Measurements from ENCODE around the gene FBRS.
"Not testable (repeated sequence)": the region's sequence is repeated elsewhere in the genome, so short reads cannot be mapped to it uniquely, and the experiment has no call there.

FBRS gene

DNA sequence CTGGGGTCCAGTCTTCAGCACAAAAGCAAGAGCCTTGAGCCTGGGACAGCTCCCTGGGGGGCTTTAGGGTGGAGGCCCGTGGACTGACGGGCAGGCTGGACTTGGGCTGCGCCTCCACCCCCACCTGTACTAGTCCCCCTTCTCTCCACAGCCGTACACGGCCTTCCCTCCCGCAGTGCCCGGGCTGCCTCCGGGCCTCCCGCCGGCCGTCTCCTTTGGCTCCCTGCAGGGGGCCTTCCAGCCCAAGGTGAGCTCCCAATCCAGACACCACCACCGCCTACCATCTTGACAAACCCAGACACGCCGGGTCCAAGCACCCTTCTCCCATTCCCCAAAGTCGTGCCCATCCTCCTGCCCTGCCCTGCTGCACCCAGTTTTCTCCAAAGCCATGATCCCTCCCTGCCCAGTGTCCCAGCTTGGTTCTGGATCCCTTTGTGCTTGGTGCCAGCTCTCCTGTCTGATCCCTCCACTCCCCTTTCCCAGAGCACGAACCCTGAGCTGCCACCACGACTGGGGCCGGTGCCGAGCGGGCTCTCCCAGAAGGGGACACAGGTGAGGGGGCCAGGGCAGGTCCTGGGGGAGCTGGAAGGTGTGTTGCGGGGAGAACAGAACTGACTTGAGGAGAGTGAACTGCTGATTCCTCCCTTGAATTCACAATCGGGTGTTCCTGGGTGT lies 7.1 kb downstream of the FBRS start:
- DNase-seq (ENCODE audit: low read depth), result no peak

DNA sequence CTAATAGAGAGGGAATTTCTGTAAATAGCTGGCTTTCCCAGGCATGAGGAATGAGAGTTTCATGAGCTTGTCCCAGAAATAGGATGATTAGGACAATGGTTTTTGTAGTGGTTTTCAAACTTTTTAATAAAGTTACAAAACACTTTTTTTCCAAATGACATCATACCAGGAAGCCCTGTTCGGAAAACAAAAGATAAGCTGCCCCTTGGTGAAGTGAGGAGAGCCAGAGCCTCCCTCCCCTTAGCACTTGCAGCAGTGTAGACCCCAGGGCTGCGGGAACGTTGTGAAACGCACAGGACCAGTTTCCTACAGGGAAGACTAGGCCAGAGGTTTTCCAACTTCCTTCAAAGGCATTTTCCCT lies 7.6 kb downstream of the FBRS start:
- DNase-seq (ENCODE audit: low read depth), result no peak

- DNase-seq (ENCODE audit: low read depth), result no peak
These were observed 8.4 kb downstream of the FBRS start for GRCh38 chr16:30666681-30667080.

- no peak for DNase-seq (ENCODE audit: low read depth)
These were observed 9.2 kb downstream of the FBRS start for GRCh38 chr16:30667361-30667905.

DNA sequence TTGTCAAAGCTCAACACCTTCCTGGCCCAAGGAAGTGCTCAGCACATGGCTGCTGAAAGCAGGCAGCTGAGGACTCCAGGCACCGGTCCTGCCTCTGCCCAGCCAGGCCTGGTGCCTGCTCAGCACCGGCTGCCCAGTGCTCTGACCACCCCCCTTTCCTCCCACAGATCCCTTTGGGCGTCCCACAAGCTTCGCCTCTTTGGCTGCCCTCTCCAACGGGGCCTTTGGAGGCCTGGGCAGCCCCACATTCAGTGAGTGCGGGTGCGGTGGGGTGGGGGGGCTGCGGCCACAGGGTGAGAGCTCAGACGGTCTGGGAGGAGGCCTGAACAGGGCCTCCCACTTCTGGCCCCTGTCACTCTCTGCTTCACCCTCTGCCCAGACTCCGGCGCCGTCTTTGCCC lies 10.2 kb downstream of the FBRS start:
- DNase-seq (ENCODE audit: low read depth), result no peak

DNA sequence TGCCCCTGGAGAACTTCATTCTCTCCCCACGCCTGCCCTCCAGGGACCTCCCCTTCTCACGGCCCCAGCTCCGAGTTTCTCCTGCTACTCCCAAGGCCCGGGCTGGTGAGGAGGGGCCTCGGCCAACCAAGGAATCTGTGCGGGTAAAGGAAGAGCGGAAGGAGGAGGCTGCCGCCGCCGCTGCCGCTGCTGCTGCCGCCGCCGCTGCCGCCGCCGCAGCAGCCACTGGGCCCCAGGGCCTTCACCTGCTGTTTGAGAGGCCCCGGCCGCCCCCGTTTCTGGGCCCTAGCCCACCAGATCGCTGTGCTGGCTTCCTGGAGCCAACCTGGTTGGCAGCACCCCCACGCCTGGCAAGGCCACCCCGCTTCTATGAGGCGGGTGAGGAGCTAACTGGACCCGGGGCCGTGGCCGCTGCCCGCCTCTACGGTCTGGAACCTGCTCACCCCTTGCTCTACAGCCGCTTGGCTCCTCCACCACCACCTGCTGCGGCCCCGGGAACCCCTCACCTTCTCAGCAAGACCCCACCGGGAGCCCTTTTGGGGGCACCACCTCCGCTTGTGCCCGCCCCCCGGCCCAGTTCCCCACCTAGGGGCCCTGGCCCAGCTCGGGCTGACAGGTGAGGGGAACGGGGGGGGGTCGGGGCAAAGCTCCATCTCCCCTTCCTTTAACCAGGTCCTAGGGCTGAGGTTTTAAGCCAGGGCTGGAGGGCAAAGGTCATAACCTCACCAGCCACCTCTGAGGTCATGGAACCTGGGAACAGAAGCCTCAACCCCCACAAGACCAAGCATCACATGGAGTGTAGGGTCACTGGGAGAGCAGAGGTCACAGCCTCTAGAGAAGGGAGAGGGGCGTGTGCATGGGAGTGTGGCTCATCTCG lies 11.0 kb downstream of the FBRS start:
- DNase-seq (ENCODE audit: low read depth), result no peak

- DNase-seq (ENCODE audit: low read depth), result no peak
These were observed 11.9 kb downstream of the FBRS start for GRCh38 chr16:30669903-30670824.

DNA sequence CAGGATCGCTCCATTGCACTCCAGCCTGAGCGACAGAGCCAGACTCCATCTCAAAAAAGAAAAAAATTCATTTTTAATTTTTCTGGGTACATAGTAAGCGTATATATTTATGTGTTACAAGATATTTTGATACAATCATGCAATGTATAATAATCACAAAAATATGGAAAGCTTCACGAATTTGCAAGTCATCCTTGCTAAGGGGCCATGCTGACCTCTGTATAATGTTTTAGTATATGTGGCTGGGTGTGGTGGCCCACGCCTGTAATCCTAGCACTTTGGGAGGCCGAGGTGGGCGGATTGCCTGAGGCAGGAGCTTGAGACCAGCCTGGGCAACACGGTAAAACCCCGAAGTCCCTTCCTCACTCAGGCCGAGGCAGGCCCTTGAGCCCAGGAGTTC lies 16.9 kb downstream of the FBRS start:
- DNase-seq (ENCODE audit: low read depth), result no peak

DNA sequence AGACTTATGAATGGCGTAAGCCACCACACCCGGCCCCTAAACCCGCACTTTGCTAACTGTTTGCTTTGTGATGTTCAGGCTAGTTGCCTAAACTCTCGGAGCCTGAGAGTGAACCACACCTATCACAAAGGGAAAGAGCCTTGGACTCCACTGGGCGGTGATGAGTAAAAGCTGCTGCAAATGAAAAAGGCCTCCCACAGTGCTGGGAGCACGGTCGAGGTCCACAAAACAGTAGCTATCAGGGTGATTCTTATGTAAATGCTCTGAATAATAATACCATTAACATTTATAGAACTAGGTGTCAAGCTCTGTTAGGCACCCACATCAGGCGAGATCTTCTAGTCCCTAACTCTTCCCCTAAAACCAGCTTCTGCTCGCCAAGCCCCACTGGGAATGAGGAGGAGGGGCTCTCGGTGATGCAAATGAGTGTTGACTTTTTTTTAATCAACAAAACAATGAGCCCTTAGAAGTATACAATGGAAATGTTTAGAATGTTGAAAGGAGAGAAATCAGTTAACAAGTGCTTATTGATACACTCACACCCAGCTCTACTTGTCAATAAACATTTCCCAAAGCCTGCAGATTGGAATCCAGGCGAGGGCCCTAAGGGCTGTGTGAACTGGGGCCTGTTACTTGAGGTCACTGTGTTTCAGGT lies 19.8 kb downstream of the FBRS start:
- DNase-seq (ENCODE audit: low read depth), result no peak

GRCh38 chr16:30678586-30678970 lies 20.3 kb downstream of the FBRS start:
- no peak for DNase-seq (ENCODE audit: low read depth)

DNA sequence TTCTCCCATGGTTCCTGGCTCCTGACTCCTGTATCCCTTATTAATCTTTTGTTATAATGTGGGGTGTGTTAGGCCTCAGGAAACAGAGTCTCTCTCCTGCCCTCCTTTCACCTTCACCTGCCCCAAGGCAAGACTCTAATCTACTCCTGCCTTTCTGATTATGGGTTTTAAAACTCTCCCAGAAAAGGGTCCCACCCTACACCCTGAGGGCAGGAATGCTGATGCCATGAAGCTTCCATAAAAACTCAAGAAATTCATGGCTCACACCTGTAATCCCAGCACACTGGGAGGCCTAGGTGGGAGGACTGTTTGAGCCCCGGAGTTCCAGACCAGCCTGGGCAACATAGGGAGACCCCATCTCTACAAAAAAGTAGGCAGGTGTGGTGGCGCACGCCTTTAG lies 22.1 kb downstream of the FBRS start:
- no peak for DNase-seq (ENCODE audit: low read depth)

GRCh38 chr16:30688701-30689100 lies 30.5 kb downstream of the FBRS start:
- DNase-seq (ENCODE audit: low read depth), result no peak

DNA sequence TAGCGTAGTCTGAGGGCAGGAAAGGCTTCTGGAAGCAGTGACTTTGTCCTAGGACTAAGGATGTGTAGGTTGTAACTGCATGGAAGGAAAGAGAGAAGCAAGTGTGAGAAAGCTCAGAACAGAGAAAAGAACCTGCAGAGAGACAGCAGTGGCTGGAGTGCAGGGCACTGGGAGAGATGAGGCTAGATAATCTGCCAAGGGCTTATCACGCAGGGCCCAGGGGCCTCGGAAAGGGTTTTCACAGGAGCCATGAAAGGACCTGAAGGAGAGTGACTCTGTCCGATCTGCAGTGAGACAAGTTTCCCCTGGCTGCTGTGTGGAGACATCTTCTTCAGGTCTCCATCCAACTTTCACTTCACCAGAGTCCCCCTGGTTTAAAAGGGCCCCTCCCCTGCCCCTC lies 33.7 kb downstream of the FBRS start:
- no peak for DNase-seq (ENCODE audit: low read depth)

- no peak for DNase-seq (ENCODE audit: low read depth)
These were observed 34.3 kb downstream of the FBRS start for GRCh38 chr16:30692396-30693064.

- DNase-seq (ENCODE audit: low read depth), result no peak
These were observed 36.9 kb downstream of the FBRS start for GRCh38 chr16:30694926-30695693.

DNA sequence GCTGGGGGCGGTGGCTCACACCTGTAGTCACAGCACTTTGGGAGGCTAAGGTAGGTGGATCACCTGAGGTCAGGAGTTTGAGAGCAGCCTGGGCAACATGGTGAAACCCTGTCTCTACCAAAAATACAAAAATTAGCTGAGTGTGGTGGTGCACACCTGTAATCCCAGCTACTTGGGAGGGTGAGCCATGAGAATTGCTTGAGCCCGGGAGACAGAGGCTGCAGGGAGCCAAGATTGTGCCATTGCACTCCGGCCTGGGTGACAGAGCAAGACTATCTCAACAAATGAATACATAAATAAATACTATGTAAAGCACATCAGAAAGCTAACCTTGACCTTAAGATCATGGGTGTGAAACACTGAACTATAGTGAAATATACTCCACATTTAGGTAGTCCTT lies 38.4 kb downstream of the FBRS start:
- DNase-seq (ENCODE audit: low read depth), result not testable (repeated sequence)

DNA sequence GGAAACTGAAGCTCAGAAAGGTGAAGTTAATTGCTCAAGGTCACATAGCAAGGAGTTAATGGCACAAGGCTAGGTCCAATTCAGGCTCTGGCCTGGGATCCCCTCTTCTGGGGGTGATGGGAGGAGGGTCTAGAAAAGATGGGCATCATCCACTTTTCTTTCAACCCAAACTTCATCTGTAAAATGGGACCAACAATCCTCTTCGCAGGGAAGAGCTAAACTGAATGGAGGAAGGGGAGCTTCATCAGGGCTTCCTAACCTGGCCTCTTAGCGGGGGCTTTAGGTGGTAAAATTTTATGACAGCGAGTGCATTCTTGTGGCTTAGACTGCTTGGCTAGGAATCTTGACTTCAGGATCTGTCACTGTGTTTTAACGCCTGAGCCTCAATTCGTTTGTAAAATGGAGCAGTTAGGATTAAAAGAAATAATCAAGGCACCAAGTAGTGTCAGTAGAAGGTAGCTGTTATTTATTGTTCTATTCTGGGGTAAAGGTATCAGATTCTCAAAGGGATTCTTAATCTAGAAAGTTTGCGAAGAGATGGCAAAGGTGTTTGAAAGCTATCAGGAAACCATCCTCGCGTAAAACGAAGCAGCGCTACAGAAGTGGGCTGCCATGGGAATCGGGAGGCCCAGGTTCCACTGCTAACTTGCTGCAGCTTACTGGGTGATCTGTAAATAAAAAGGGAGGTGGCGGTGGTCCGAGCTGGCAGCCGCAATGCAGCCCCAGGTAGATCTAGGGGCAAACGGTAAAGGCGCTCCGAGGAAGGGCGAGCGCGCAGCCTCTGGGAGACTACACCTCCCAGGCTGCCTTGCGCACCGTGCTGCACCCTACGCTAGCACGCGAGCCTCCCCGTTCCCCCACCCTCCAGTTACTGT lies 39.3 kb downstream of the FBRS start:
- no peak for DNase-seq (ENCODE audit: low read depth)

GRCh38 chr16:30698139-30698815 lies 40.0 kb downstream of the FBRS start:
- DNase-seq (ENCODE audit: low read depth), result peak; percentile 95

Data from fibroblast of the conjunctiva (primary cell).